Upper lobe of right lung (tissue), 1 donor: ENCODE results near the gene SORBS2. TPM values are rescaled to one million over a fixed set of nuclear protein-coding genes. Genes with fewer than 3 reads are reported as not detected.

Source experiments
- ATAC-seq: fragments of 200-7000 bp; cut with Tn5 transposase; one replicate; pipeline ENCODE4 v1.9.1; 2020; ENCODE audit warnings: mild to moderate bottlenecking, moderate library complexity
- DNase-seq: peaks from one replicate; pipeline ENCODE4 v3.0.0-alpha.2; 2020
- H3K27ac ChIP-seq: fragments of 200-600 bp; one replicate; pipeline ENCODE4 v1.8.0; 2022
- H3K27me3 ChIP-seq: fragments of 200-600 bp; one replicate; pipeline ENCODE4 v1.8.0; 2022; ENCODE audit warnings: mild to moderate bottlenecking
- H3K36me3 ChIP-seq: fragments of 200-600 bp; one replicate; pipeline ENCODE4 v1.8.0; 2022
- H3K4me1 ChIP-seq: fragments of 200-600 bp; one replicate; pipeline ENCODE4 v1.8.0; 2022
- H3K4me3 ChIP-seq: fragments of 200-600 bp; one replicate; pipeline ENCODE4 v1.8.0; 2022; ENCODE audit warnings: mild to moderate bottlenecking
- H3K9me3 ChIP-seq: fragments of 200-600 bp; one replicate; pipeline ENCODE4 v1.8.0; 2022
- CTCF ChIP-seq: fragments of 200-600 bp; IDR thresholded peaks from one replicate; pipeline ENCODE4 v1.8.0; 2022; ENCODE audit warnings: antibody characterized with exemption
- intact Hi-C: fragments of 100-400 bp; cut with DNase I; formaldehyde crosslinking; loops from one replicate; pipeline ENCODE4 v1.11.0; 2022
- total RNA-seq: library from RNA; stranded (reverse); fragmentation: NEBNext Ultra II Directional; extraction: Animal tissue kit (Norgen Biotek cat#: 25700); gene quantifications from one replicate; pipeline ENCODE4 v1.2.1, GENCODE V29; 2021
- donor health status: DM: no; HTN: yes; CAD: no; lungs with severe emphysema.

The SORBS2 gene
- total RNA-seq, 1 donor from 2014 or later, result 44.9 TPM

- no peak for TF ChIP-seq CTCF
- no peaks in the 10 kb centered on the region for H3K4me1 ChIP-seq
- H3K27ac ChIP-seq, result no peak overlapping the region
- intact Hi-C loops, result no loop called here
- no peak overlapping the region for H3K4me3 ChIP-seq
- ATAC-seq, result no peak
- no peaks in the 10 kb centered on the region for H3K27me3 ChIP-seq
- H3K36me3 ChIP-seq, result no peaks in the 10 kb centered on the region
- DNase-seq, result no peak
- no peaks in the 10 kb centered on the region for H3K9me3 ChIP-seq
Measured at GRCh38 chr4:185552254-185552653, 259.7 kb downstream of the SORBS2 start.

- Histone ChIP-seq H3K4me1 (no peaks in the 10 kb centered on the region), H3K9me3 (no peaks in the 10 kb centered on the region), H3K4me3 (no peak overlapping the region), H3K36me3 (no peaks in the 10 kb centered on the region), H3K27me3 (no peaks in the 10 kb centered on the region), H3K27ac (no peak overlapping the region)
- ATAC-seq, result no peak
- no peak for TF ChIP-seq CTCF
- intact Hi-C loops, result no loop called here
- no peak for DNase-seq
Measured at GRCh38 chr4:185550933-185551332, 261.1 kb downstream of the SORBS2 start.

GRCh38 chr4:185549095-185549639 lies 262.8 kb downstream of the SORBS2 start:
- Histone ChIP-seq H3K4me1 (no peaks in the 10 kb centered on the region), H3K9me3 (no peaks in the 10 kb centered on the region), H3K4me3 (no peak overlapping the region), H3K27ac (no peak overlapping the region), H3K36me3 (no peaks in the 10 kb centered on the region), H3K27me3 (no peaks in the 10 kb centered on the region)
- no peak for TF ChIP-seq CTCF
- DNase-seq, result no peak
- no peak for ATAC-seq
- intact Hi-C loops, result no loop called here

- ATAC-seq (no peak), DNase-seq (no peak)
- intact Hi-C loops, result no loop called here
- H3K27me3 ChIP-seq, result no peaks in the 10 kb centered on the region
- no peaks in the 10 kb centered on the region for H3K36me3 ChIP-seq
- no peaks in the 10 kb centered on the region for H3K4me1 ChIP-seq
- no peak overlapping the region for H3K4me3 ChIP-seq
- H3K9me3 ChIP-seq, result no peaks in the 10 kb centered on the region
- TF ChIP-seq CTCF, result no peak
- no peak overlapping the region for H3K27ac ChIP-seq
Measured at GRCh38 chr4:185548587-185548986, 263.4 kb downstream of the SORBS2 start.

- ATAC-seq (no peak), DNase-seq (no peak)
- H3K9me3 ChIP-seq, result no peaks in the 10 kb centered on the region
- no peak overlapping the region for H3K27ac ChIP-seq
- H3K27me3 ChIP-seq, result no peaks in the 10 kb centered on the region
- TF ChIP-seq CTCF, result no peak
- H3K4me3 ChIP-seq, result no peak overlapping the region
- no peaks in the 10 kb centered on the region for H3K4me1 ChIP-seq
- intact Hi-C loops, result no loop called here
- no peaks in the 10 kb centered on the region for H3K36me3 ChIP-seq
Measured at GRCh38 chr4:185546335-185546734, 265.7 kb downstream of the SORBS2 start.
